Adrenal gland (tissue), 12 donors: ENCODE data around the gene ACE. TPM values are rescaled to one million over a fixed set of nuclear protein-coding genes. Genes with fewer than 3 reads are reported as not detected.
"Not testable (repeated sequence)": the region's sequence is repeated elsewhere in the genome, so short reads cannot be mapped to it uniquely, and the experiment has no call there.

Source experiments
- DNase-seq, 7 donors: peaks; one replicate each; pipeline ENCODE4 v3.0.0-alpha.2; 2019 to 2020
- H3K27ac ChIP-seq, 5 donors: fragments of 200-600 bp; sonication (generic) in 4 of 5; 1 replicate in 3 of 5; 2 replicates in 2 of 5; pipeline versions ENCODE4 v1.5.1 to v1.8.0; 2016 to 2020; ENCODE audit warnings: mild to moderate bottlenecking in 1 of 5
- H3K27me3 ChIP-seq: fragments of 200-600 bp; 2 replicates; pipeline ENCODE4 v1.8.0; 2021
- H3K36me3 ChIP-seq, 2 donors: fragments of 200-600 bp; replicated peaks in 1 of 2; 1 replicate in 1 of 2; 2 replicates in 1 of 2; pipeline versions ENCODE4 v1.5.1 to v1.8.0; 2018 to 2022
- H3K4me1 ChIP-seq, 2 donors: fragments of 200-600 bp; replicated peaks in 1 of 2; 1 replicate in 1 of 2; 2 replicates in 1 of 2; pipeline versions ENCODE4 v1.5.1 to v1.8.0; 2018 to 2021
- H3K4me3 ChIP-seq, 4 donors: fragments of 200-600 bp; sonication (generic) in 3 of 4; one replicate each; pipeline ENCODE4 v1.5.1; 2016 to 2018
- H3K9me3 ChIP-seq, 3 donors: fragments of 200-600 bp; sonication (generic) in 1 of 3; replicated peaks in 1 of 3; 1 replicate in 2 of 3; 2 replicates in 1 of 3; pipeline versions ENCODE4 v1.5.1 to v1.8.0; 2016 to 2021
- CTCF ChIP-seq, 6 experiments: fragments of 450-650 bp in 4 of 6; fragments of 200-600 bp in 2 of 6; sonication (generic) in 1 of 6; IDR thresholded peaks; 1 replicate in 5 of 6; 2 replicates in 1 of 6; pipeline versions ENCODE4 v1.5.1 to v1.8.0; 2016 to 2021; ENCODE audit warnings: antibody characterized with exemption in 6 of 6, mild to moderate bottlenecking in 2 of 6, moderate library complexity in 1 of 6
- POLR2A ChIP-seq, 2 donors: fragments of 450-650 bp; IDR thresholded peaks; one replicate each; pipeline ENCODE4 v1.6.1; 2017; ENCODE audit warnings: antibody characterized with exemption in 2 of 2, mild to moderate bottlenecking in 2 of 2, moderate library complexity in 1 of 2
- WGBS, 4 donors: extraction: QIAGEN DNeasy Blood & Tissue Kit in 2 of 4; methylation state at CpG; one replicate each; pipeline versions ENCODE4 v1.1.5 to v1.1.7; 2013 to 2017; 5-methylcytosine and 5-hydroxymethylcytosine counted together
- intact Hi-C, 2 donors: fragments of 100-400 bp; cut with DNase I; formaldehyde crosslinking; loops; one replicate each; pipeline versions ENCODE4 v1.14.1 to v1.15.0; 2022 to 2023
- polyA plus RNA-seq, 3 donors: library from polyadenylated mRNA; stranded (reverse); fragments of 200-250 nt in 2 of 3; fragments of 350-450 nt in 1 of 3; fragmentation: Illumina TruSeq in 1 of 3; extraction: RNeasy Lipid Tissue Mini Kit (QIAGEN cat#74804) in 1 of 3; gene quantifications; one replicate each; pipeline ENCODE4 v1.2.3, GENCODE V29; 2013 to 2014
- total RNA-seq, 9 donors: library from RNA; depleted of rRNA in 4 of 9; stranded (reverse); fragments of >200 nt in 4 of 9; fragments of 120-200 nt in 1 of 9; fragmentation: NEBNext Ultra II Directional in 1 of 9; extraction: Animal tissue kit (Norgen Biotek cat#: 25700) in 1 of 9; gene quantifications; one replicate each; pipeline versions ENCODE4 v1.1.0 to v1.2.4, GENCODE V29; 2013 to 2023
- donor health status: healthy with polysubstance abuse.
- donor health status: Bipolar disorder and iron deficiency.
- donor health status: DM: yes; HTN: yes; CAD: no.
- donor health status: DM: no; HTN: no; CAD: no.
- donor health status: DM: no; HTN: no; CAD: no.
- donor health status: DM: yes; HTN: yes; CAD: no.

ACE gene
- total and polyA plus RNA-seq, 12 donors = 0.55 to 49.7 (median 12.2) TPM

- H3K27me3 ChIP-seq = no peaks in the 10 kb centered on the region
- no peaks in the 10 kb centered on the region for H3K36me3 ChIP-seq
- intact Hi-C loops = no loop called here
- H3K9me3 ChIP-seq = no peaks in the 10 kb centered on the region
- no peak overlapping the region for H3K4me3 ChIP-seq
- TF ChIP-seq POLR2A (IDR thresholded peaks at IDR 0.05) (no peak), CTCF (IDR thresholded peaks at IDR 0.05) (no peak)
- WGBS, 4 donors = 49 to 90% (median 55%) methylated on average over 3 of the region's 3 CpGs
- DNase-seq = no peak
- H3K27ac ChIP-seq = no peak overlapping the region
- peaks cover 0 to 12% of the 10 kb centered on the region in 2 donors for H3K4me1 ChIP-seq
These were observed 13.1 kb upstream of the ACE start for GRCh38 chr17:63463771-63464170.

- no peak overlapping the region for H3K27ac ChIP-seq
- no peaks in the 10 kb centered on the region for H3K36me3 ChIP-seq
- intact Hi-C loops = no loop called here
- no peaks in the 10 kb centered on the region for H3K9me3 ChIP-seq
- no peaks in the 10 kb centered on the region for H3K27me3 ChIP-seq
- no peak for DNase-seq
- WGBS, 4 donors = 61 to 78% (median 73%) methylated on average over 4 of the region's 4 CpGs
- peaks cover 0 to 12% of the 10 kb centered on the region in 2 donors for H3K4me1 ChIP-seq
- TF ChIP-seq POLR2A (IDR thresholded peaks at IDR 0.05) = no peak
- TF ChIP-seq CTCF (IDR thresholded peaks at IDR 0.05) = no peak
- H3K4me3 ChIP-seq = no peak overlapping the region
These were observed 12.1 kb upstream of the ACE start for GRCh38 chr17:63464691-63465236.

DNA sequence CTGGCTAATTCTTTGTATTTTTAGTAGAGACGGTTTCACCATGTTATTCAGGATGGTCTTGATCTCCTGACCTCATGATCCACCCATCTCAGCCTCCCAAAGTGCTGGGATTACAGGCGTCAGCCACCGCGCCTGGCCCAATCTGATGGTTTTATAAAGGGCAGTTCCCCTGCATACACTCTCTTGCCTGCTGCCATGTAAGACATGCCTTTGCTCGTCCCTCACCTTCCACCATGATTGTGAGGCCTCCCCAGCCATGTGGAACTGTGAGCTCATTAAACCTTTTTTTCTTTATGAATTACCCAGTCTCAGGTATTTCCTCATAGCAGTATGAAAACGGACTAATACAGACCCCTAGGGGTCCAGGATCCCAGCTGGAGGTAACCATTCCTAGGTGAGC lies 8.8 kb upstream of the ACE start:
- H3K27me3 ChIP-seq, H3K4me3 ChIP-seq, H3K4me1 ChIP-seq, DNase-seq, H3K36me3 ChIP-seq, H3K27ac ChIP-seq, H3K9me3 ChIP-seq, intact Hi-C loops: not testable (repeated sequence)
- 81 to 89% (median 84%) methylated on average over 6 of the region's 6 CpGs for WGBS, 4 donors

DNA sequence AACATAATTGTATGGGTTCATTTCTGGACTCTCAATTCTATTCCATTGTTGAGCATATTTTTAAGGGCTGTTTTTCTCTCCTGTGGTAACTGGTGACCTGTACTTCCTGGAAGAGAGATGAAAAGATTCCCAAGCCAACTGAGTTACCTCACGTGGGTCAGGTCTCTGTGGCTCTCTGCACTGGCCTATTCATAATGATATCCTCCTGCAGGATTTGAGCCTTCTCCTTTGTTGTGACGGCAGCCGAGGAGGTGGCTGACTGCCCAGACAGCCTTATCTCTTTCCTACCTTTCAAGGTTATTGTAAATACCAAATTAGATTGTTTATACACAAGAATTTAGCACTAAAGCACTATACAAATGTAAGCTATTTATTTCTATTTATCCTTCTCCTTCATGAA lies 2.7 kb upstream of the ACE start:
- no peaks in the 10 kb centered on the region for H3K9me3 ChIP-seq
- no peaks in the 10 kb centered on the region for H3K27me3 ChIP-seq
- intact Hi-C loops = no loop called here
- peaks cover 22 to 41% of the 10 kb centered on the region in 2 donors for H3K4me1 ChIP-seq
- TF ChIP-seq POLR2A (IDR thresholded peaks at IDR 0.05) (peak in 1 of 2 donors; percentile 33), CTCF (IDR thresholded peaks at IDR 0.05) (no peak)
- WGBS, 4 donors = 10 to 33% (median 22%) methylated on average over 3 of the region's 3 CpGs
- DNase-seq = peak; percentile 83 to 97 (median 93)
- peak overlapping the region; percentile 63 to 76 (median 75) for H3K27ac ChIP-seq
- no peaks in the 10 kb centered on the region for H3K36me3 ChIP-seq
- no peak overlapping the region for H3K4me3 ChIP-seq
